ENCODE data around the gene KLK4.

Gene KLK4

GRCh38 chr19:50926144-50926543 lies 14.9 kb upstream of the KLK4 start:
- DNase-seq (ENCODE audit: low spot score in 2 of 2), result no peak
- Mint-ChIP-seq H3K4me3 (no peak overlapping the region), H3K36me3 (no peaks in the 10 kb centered on the region), H3K27ac (no peak overlapping the region), H3K4me1 (peaks cover 9% of the 10 kb centered on the region), H3K9me3 (no peaks in the 10 kb centered on the region)
- ATAC-seq, result no peak

GRCh38 chr19:50925734-50926133 lies 14.5 kb upstream of the KLK4 start:
- ATAC-seq (no peak), DNase-seq (ENCODE audit: low spot score in 2 of 2) (no peak)
- Mint-ChIP-seq H3K27ac (no peak overlapping the region), H3K36me3 (no peaks in the 10 kb centered on the region), H3K9me3 (no peaks in the 10 kb centered on the region), H3K4me3 (no peak overlapping the region), H3K4me1 (peaks cover 9% of the 10 kb centered on the region)

- ATAC-seq (no peak), DNase-seq (ENCODE audit: low spot score in 2 of 2) (no peak)
- H3K4me3 Mint-ChIP-seq, result no peak overlapping the region
- no peaks in the 10 kb centered on the region for H3K36me3 Mint-ChIP-seq
- H3K9me3 Mint-ChIP-seq, result no peaks in the 10 kb centered on the region
- H3K4me1 Mint-ChIP-seq, result peaks cover 9% of the 10 kb centered on the region
- H3K27ac Mint-ChIP-seq, result no peak overlapping the region
Observed at GRCh38 chr19:50924586-50924985, 13.4 kb upstream of the KLK4 start.

- H3K27ac Mint-ChIP-seq, result no peak overlapping the region
- H3K36me3 Mint-ChIP-seq, result no peaks in the 10 kb centered on the region
- H3K4me3 Mint-ChIP-seq, result no peak overlapping the region
- peaks cover 9% of the 10 kb centered on the region for H3K4me1 Mint-ChIP-seq
- peak; percentile 66 to 81 for DNase-seq (ENCODE audit: low spot score in 2 of 2)
- H3K9me3 Mint-ChIP-seq, result no peaks in the 10 kb centered on the region
- peak; percentile 97 for ATAC-seq
Observed at GRCh38 chr19:50922317-50922853, 11.2 kb upstream of the KLK4 start.

- H3K36me3 Mint-ChIP-seq, result no peaks in the 10 kb centered on the region
- ATAC-seq (peak; percentile 66), DNase-seq (ENCODE audit: low spot score in 2 of 2) (no peak)
- H3K4me1 Mint-ChIP-seq, result peaks cover 9% of the 10 kb centered on the region
- H3K4me3 Mint-ChIP-seq, result no peak overlapping the region
- H3K9me3 Mint-ChIP-seq, result no peaks in the 10 kb centered on the region
- H3K27ac Mint-ChIP-seq, result no peak overlapping the region
Observed at GRCh38 chr19:50921426-50922316, 10.5 kb upstream of the KLK4 start.

GRCh38 chr19:50916069-50916468 lies 4.9 kb upstream of the KLK4 start:
- ATAC-seq (no peak), DNase-seq (ENCODE audit: low spot score in 2 of 2) (no peak)
- H3K36me3 Mint-ChIP-seq, result no peaks in the 10 kb centered on the region
- no peaks in the 10 kb centered on the region for H3K4me1 Mint-ChIP-seq
- no peaks in the 10 kb centered on the region for H3K9me3 Mint-ChIP-seq
- H3K27ac Mint-ChIP-seq, result no peak overlapping the region
- H3K4me3 Mint-ChIP-seq, result no peak overlapping the region

DNA sequence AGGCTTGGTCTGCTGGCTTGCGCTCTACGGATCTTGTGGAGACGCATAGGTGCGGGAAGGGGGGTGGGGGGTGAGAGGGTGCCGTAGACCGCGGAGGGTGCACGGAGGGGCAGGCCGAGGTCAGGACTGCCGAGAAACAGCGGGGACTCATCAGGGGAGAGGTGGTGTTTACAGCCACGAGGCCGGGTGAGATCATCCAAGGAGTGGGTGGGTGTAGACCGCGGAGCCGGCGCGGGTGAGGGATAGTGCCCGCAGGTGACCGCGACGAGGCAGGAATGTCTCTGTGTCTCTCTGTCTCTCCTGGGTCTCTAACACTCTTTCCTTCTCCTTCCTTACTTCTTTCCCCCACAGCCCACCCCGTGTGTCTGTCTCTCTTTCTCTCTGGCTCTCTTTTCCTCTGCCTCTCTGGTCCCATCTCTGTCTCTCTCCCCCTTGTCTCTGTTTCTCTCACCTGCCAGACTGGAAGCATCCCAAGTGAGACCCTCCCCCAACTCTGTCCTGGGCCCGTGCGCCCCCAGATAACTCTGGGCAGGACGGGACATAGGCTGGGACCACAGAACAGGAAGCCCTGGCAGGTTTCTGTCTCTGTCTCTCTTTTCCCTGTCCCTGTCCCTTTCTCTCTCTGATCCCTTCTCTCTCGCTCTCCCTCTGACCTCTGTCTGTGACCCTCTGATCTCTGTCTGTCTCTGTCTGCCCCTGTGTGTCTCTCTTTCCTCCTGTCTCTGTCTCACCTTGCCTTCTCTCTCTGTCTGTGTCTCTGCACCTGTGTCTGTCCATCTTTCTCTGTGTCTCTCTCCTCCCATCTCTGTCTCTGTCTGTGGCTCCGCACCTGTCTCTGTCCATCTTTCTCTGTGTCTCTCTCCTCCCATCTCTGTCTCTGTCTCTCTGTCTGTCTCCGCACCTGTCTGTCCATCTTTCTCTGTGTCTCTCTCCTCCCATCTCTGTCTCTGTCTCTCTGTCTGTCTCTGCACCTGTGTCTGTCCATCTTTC lies 1.8 kb upstream of the KLK4 start:
- H3K36me3 Mint-ChIP-seq, result no peaks in the 10 kb centered on the region
- no peaks in the 10 kb centered on the region for H3K9me3 Mint-ChIP-seq
- no peak overlapping the region for H3K27ac Mint-ChIP-seq
- no peak overlapping the region for H3K4me3 Mint-ChIP-seq
- ATAC-seq (peak; percentile 88), DNase-seq (ENCODE audit: low spot score in 2 of 2) (no peak)
- peaks cover 13% of the 10 kb centered on the region for H3K4me1 Mint-ChIP-seq

DNA sequence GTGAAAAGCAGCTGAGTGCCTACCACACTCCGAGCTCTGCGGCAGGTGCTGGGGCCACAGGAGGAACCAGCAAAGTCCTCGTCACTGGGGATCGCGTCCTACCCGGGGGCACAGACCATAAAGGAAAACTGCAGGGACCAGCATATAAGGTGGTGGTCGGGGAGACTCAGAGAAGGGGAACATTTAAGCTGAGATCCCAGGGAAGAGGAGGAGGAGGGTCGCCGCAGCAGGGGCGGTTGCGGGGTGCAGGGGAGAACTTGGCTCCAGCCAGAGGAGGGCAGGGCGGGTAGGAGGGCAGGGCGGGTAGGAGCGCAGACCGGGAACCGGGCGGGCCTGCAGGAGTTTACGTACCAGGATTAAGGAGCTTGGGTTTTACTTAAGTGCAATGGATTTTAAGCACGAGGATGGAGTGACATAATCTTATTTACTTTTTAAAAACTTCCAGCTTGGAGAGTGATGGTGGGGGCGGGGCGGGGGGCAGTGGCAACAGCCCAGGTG lies 956 bp upstream of the KLK4 start:
- H3K36me3 Mint-ChIP-seq, result no peaks in the 10 kb centered on the region
- no peaks in the 10 kb centered on the region for H3K9me3 Mint-ChIP-seq
- H3K27ac Mint-ChIP-seq, result no peak overlapping the region
- DNase-seq (ENCODE audit: low spot score in 2 of 2) (no peak), ATAC-seq (no peak)
- no peak overlapping the region for H3K4me3 Mint-ChIP-seq
- H3K4me1 Mint-ChIP-seq, result peaks cover 13% of the 10 kb centered on the region

DNA sequence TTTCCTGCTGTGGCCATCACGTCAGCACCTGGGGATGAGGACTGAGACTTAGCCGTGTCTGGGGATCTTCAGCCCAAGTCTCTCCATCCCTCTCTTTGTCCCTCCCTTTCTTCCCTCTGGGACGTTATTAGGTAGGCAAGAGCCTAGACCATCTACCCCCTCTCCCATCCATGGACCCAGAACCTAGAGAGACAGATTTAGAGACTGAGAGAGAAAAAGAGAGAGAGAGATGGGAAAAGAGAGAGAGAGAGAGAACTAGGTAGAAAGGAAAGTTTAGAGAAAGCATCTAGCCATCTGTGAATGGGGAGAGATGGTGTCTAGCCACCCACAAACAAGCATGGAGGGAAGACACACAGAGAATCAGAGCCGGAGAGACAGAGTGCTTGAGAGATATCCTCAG lies 473 bp downstream of the KLK4 start:
- Mint-ChIP-seq H3K4me3 (no peak overlapping the region), H3K27ac (no peak overlapping the region), H3K9me3 (no peaks in the 10 kb centered on the region), H3K36me3 (no peaks in the 10 kb centered on the region), H3K4me1 (peaks cover 13% of the 10 kb centered on the region)
- DNase-seq (ENCODE audit: low spot score in 2 of 2) (no peak), ATAC-seq (no peak)

DNA sequence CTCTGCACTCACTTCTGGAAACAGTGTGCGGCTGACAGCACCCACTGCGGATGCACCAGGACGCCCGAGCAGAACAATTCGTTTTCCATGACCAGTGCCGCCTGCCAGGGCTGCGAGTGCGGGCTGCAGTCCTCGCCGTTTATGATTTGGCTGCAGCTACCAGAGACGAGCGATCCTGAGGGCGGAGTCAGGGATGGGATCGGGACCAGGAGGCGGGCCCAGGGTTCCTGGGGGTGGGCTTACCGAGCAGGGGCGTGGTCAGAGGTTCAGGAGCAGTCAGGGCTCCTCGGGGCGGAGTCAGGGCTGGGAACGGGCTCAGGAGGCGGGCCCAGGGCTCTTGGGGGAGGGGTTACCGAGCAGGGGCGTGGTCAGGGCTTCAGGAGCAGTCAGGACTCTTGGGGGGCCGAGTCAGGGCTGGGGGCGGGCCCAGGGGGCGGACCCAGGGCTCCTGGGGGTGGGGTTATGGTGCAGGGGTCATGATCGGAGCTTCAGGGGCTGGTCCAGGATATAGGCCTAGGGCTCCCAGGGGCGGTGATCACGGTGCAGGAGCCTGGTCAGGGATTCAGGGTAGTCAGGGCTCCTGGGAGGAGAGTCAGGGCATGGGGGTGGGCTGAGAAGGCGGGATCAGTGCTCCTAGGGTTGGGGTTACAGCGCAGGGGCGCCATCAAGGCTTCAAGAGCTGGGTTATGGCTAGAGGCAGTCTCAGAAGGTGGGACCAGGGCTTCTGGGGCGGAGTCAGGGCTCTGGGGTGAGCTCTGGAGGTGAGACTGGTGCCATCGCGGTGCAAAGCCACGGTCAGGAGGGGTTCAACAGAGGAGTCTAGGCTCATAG lies 1.7 kb downstream of the KLK4 start:
- H3K36me3 Mint-ChIP-seq, result no peaks in the 10 kb centered on the region
- H3K27ac Mint-ChIP-seq, result no peak overlapping the region
- ATAC-seq, result no peak
- no peak for DNase-seq (ENCODE audit: low spot score in 2 of 2)
- peak overlapping the region; percentile 11 for H3K4me3 Mint-ChIP-seq
- H3K9me3 Mint-ChIP-seq, result no peaks in the 10 kb centered on the region
- peaks cover 13% of the 10 kb centered on the region for H3K4me1 Mint-ChIP-seq

DNA sequence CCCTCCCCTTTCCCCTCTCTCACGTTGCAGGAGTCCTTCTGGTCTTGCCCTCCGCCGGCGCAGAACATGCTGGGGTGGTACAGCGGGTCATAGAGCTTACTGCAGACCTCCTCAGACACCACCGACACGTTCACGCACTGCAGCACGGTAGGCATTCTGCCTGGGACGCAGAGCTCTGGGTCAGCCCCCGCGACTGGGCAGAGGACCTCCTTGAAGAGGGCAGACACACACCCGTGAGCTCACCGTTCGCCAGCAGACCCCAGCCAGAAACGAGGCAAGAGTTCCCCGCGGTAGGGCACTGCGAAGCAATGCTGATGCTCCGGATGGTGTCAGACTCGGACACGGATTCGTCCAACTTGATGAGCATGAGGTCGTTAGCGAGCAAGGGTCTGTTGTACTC lies 2.9 kb downstream of the KLK4 start:
- no peaks in the 10 kb centered on the region for H3K36me3 Mint-ChIP-seq
- H3K27ac Mint-ChIP-seq, result no peak overlapping the region
- peaks cover 13% of the 10 kb centered on the region for H3K4me1 Mint-ChIP-seq
- no peak overlapping the region for H3K4me3 Mint-ChIP-seq
- no peaks in the 10 kb centered on the region for H3K9me3 Mint-ChIP-seq
- no peak for DNase-seq (ENCODE audit: low spot score in 2 of 2)
- no peak for ATAC-seq

DNA sequence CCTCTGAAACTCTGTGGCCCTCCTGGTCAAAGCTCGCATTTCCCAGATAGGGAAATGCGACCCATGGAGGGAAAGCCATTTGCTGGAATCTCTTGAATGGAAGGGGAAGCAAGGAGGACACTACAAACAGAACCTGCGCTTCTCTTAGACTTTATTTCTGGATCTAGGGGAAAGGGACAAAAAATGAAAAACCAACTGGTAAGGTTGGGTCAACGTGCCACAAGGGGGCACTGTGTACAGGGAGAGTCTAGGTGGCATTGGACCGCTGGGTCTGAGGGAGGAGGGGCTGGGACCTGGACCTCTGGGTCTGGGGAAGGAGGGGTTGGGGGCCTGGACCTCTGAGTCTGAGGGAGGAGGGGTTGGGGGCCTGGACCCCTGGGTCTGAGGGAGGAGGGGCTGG lies 5.0 kb downstream of the KLK4 start:
- Mint-ChIP-seq H3K9me3 (no peaks in the 10 kb centered on the region), H3K4me1 (peaks cover 13% of the 10 kb centered on the region), H3K27ac (no peak overlapping the region), H3K36me3 (no peaks in the 10 kb centered on the region), H3K4me3 (no peak overlapping the region)
- no peak for DNase-seq (ENCODE audit: low spot score in 2 of 2)
- ATAC-seq, result no peak

GRCh38 chr19:50902640-50903039 lies 8.6 kb downstream of the KLK4 start:
- H3K4me1 Mint-ChIP-seq, result no peaks in the 10 kb centered on the region
- no peak overlapping the region for H3K27ac Mint-ChIP-seq
- H3K4me3 Mint-ChIP-seq, result no peak overlapping the region
- H3K36me3 Mint-ChIP-seq, result no peaks in the 10 kb centered on the region
- no peak for DNase-seq (ENCODE audit: low spot score in 2 of 2)
- no peaks in the 10 kb centered on the region for H3K9me3 Mint-ChIP-seq
- ATAC-seq, result no peak

GRCh38 chr19:50899569-50899968 lies 11.6 kb downstream of the KLK4 start:
- Mint-ChIP-seq H3K9me3 (no peaks in the 10 kb centered on the region), H3K36me3 (no peaks in the 10 kb centered on the region), H3K27ac (no peak overlapping the region), H3K4me3 (no peak overlapping the region), H3K4me1 (no peaks in the 10 kb centered on the region)
- DNase-seq (ENCODE audit: low spot score in 2 of 2) (no peak), ATAC-seq (no peak)

- no peaks in the 10 kb centered on the region for H3K9me3 Mint-ChIP-seq
- H3K4me3 Mint-ChIP-seq, result no peak overlapping the region
- ATAC-seq (no peak), DNase-seq (ENCODE audit: low spot score in 2 of 2) (no peak)
- no peaks in the 10 kb centered on the region for H3K36me3 Mint-ChIP-seq
- no peak overlapping the region for H3K27ac Mint-ChIP-seq
- H3K4me1 Mint-ChIP-seq, result no peaks in the 10 kb centered on the region
Observed at GRCh38 chr19:50898018-50898417, 13.2 kb downstream of the KLK4 start.

Data from stimulated activated effector memory CD8-positive, alpha-beta T cell treated with anti-CD3 and anti-CD28 coated beads, Interleukin-12 subunit alpha, Interleukin-12 subunit beta, amount 100 ng/mL, for 72 hours (primary cell).